K562 (cell line): ENCODE results near the gene LUC7L. TPM values are rescaled to one million over a fixed set of nuclear protein-coding genes. Genes with fewer than 3 reads are reported as not detected.

Source experiments
- ATF1 ChIP-seq, 2 experiments: fragments of 450-650 bp in 1 of 2; IDR thresholded peaks; 2 replicates each; pipeline ENCODE4 v1.6.1; 2016; ENCODE audit warnings: missing compliant biosample characterization in 1 of 2, missing genetic modification characterization in 1 of 2
- C11orf30 ChIP-seq: fragments of 450-650 bp; IDR thresholded peaks from 2 replicates; pipeline ENCODE4 v1.6.1; 2016; ENCODE audit warnings: low read depth, mild to moderate bottlenecking
- CBX1 ChIP-seq: sonication (generic); IDR thresholded peaks from 2 replicates; pipeline ENCODE4 v1.6.1; 2016; ENCODE audit warnings: antibody characterized with exemption, low read depth, mild to moderate bottlenecking
- GABPA ChIP-seq: fragments of 200-800 bp; sonication (Bioruptor generic); conservative IDR thresholded peaks from 2 replicates; pipeline ENCODE4 v1.6.1; 2016; ENCODE audit warnings: low read depth, missing genetic modification characterization, missing compliant biosample characterization
- GATAD2B ChIP-seq: fragments of 450-650 bp; IDR thresholded peaks from 2 replicates; pipeline ENCODE4 v1.6.1; 2017; ENCODE audit warnings: mild to moderate bottlenecking, borderline replicate concordance
- HMGN3 ChIP-seq: IDR thresholded peaks from 2 replicates; pipeline ENCODE4 v1.6.1; 2011; ENCODE audit warnings: borderline replicate concordance, low read depth, mild to moderate bottlenecking, mixed read lengths, low read length; ENCODE audit not compliant: insufficient read length; ENCODE audit errors: extremely low read depth
- MEF2D ChIP-seq: conservative IDR thresholded peaks from 2 replicates; pipeline ENCODE4 v1.6.1; 2016; ENCODE audit warnings: low read depth, missing genetic modification characterization, missing compliant biosample characterization
- NR4A1 ChIP-seq, 2 experiments: fragments of 250-450 bp in 1 of 2; fragments of 450-650 bp in 1 of 2; sonication (Bioruptor Pico) in 1 of 2; IDR thresholded peaks; 2 replicates each; pipeline versions ENCODE4 v1.4.0 to v1.6.1; 2016 to 2020; ENCODE audit warnings: mild to moderate bottlenecking in 2 of 2, missing compliant biosample characterization in 1 of 2, missing genetic modification characterization in 1 of 2, moderate library complexity in 1 of 2
- PHF21A ChIP-seq: fragments of 450-650 bp; IDR thresholded peaks from 2 replicates; pipeline ENCODE4 v1.6.1; 2017; ENCODE audit warnings: low read depth, borderline replicate concordance
- PML ChIP-seq: IDR thresholded peaks from 2 replicates; pipeline ENCODE4 v1.6.1; 2012; ENCODE audit warnings: low read length, inconsistent platforms
- POLR2A ChIP-seq: fragments of 450-650 bp; conservative IDR thresholded peaks from 2 replicates; pipeline ENCODE4 v1.6.1; 2016
- RBM39 ChIP-seq: fragments of 200-400 bp; formaldehyde crosslinking; optimal IDR thresholded peaks from 2 replicates; pipeline ENCODE3; 2018; ENCODE audit warnings: low read depth, low read length
- TAF15 ChIP-seq: fragments of 200-400 bp; formaldehyde crosslinking; IDR thresholded peaks from 2 replicates; pipeline ENCODE4 v1.6.1; 2017; ENCODE audit warnings: mild to moderate bottlenecking, low read depth, low read length, moderate library complexity
- U2AF1 ChIP-seq: fragments of 200-400 bp; formaldehyde crosslinking; optimal IDR thresholded peaks from 2 replicates; pipeline ENCODE3; 2017; ENCODE audit warnings: mild to moderate bottlenecking, low read depth, low read length, moderate library complexity
- ZC3H4 ChIP-seq: sonication (generic); formaldehyde crosslinking; IDR thresholded peaks from 2 replicates; pipeline ENCODE4 v1.9.0; 2021; ENCODE audit warnings: missing genetic modification reagents, borderline replicate concordance
- ZNF224 ChIP-seq: sonication (generic); formaldehyde crosslinking; IDR thresholded peaks from 2 replicates; pipeline ENCODE4 v1.8.0; 2022; ENCODE audit warnings: mild to moderate bottlenecking, missing genetic modification reagents
- ZNF586 ChIP-seq: fragments of 450-650 bp; formaldehyde crosslinking; conservative IDR thresholded peaks from 2 replicates; pipeline ENCODE4 v1.4.0; 2020; ENCODE audit warnings: mild to moderate bottlenecking, moderate library complexity
- ZNF717 ChIP-seq: fragments of 250-450 bp; sonication (Bioruptor Pico); IDR thresholded peaks from 2 replicates; pipeline ENCODE4 v1.5.0; 2021
- polyA plus RNA-seq, 8 experiments: library from polyadenylated mRNA; depleted of rRNA in 4 of 8; stranded (reverse) in 5 of 8; unstranded in 3 of 8; fragments of >200 nt; fragmentation: Nextera tagmentation in 2 of 8; fragmentation: Illumina TruSeq in 1 of 8; extraction: Ambion mirVana in 2 of 8; extraction: Trizol in 1 of 8; gene quantifications; 2 replicates each; pipeline versions ENCODE4 v1.2.1 to v1.2.3, GENCODE V29; 2011 to 2014; ENCODE audit warnings: inconsistent platforms in 1 of 8, missing spikeins in 1 of 8
- total RNA-seq, 7 experiments: library from RNA; depleted of rRNA in 6 of 7; stranded (reverse); fragments of >200 nt in 6 of 7; fragmentation: Illumina TruSeq in 2 of 7; extraction: Trizol in 2 of 7; gene quantifications; 2 replicates each; pipeline versions ENCODE4 v1.2.1 to v1.2.3, GENCODE V29; 2011 to 2021; ENCODE audit warnings: low replicate concordance in 1 of 7
- TF ChIP-seq, protein P1 (sequence below): sonication (generic); formaldehyde crosslinking; IDR thresholded peaks from 2 replicates; pipeline ENCODE4 v1.8.0; 2023; ENCODE audit warnings: mild to moderate bottlenecking, missing genetic modification reagents
- TF ChIP-seq, protein P2 (sequence below), 2 experiments: fragments of 450-650 bp; conservative IDR thresholded peaks; 2 replicates each; pipeline ENCODE4 v1.6.1; 2017; ENCODE audit warnings: mild to moderate bottlenecking in 2 of 2, moderate library complexity in 2 of 2
- TF ChIP-seq, protein P3 (sequence below): sonication (generic); formaldehyde crosslinking; IDR thresholded peaks from 2 replicates; pipeline ENCODE4 v1.9.0; 2022; ENCODE audit warnings: mild to moderate bottlenecking, missing genetic modification reagents

The LUC7L gene
- total and polyA plus RNA-seq, 9 of the 15 experiments (the other 6 are each of a cell fraction or from before 2014, with no cell fraction given): 1.7 to 93.3 (median 59.5) TPM

DNA sequence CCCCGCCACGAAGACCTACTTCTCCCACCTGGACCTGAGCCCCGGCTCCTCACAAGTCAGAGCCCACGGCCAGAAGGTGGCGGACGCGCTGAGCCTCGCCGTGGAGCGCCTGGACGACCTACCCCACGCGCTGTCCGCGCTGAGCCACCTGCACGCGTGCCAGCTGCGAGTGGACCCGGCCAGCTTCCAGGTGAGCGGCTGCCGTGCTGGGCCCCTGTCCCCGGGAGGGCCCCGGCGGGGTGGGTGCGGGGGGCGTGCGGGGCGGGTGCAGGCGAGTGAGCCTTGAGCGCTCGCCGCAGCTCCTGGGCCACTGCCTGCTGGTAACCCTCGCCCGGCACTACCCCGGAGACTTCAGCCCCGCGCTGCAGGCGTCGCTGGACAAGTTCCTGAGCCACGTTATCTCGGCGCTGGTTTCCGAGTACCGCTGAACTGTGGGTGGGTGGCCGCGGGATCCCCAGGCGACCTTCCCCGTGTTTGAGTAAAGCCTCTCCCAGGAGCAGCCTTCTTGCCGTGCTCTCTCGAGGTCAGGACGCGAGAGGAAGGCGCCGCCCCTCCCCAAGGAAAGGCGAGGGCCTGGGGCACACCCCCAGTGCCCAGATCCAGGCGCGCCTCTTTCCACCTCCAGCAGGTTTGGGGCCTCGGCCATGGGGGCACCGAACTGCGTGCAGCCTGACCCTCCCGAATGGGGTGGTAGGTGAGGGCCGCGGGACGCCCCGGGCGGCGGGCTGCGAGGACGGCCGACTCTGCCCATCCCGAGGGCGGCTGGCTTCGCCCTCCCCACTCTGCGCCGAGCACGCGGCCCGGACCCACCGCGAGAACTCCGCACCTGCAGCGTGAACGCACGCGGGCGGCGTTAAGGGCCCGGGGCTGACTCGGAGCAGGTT, 48.3 kb downstream of the LUC7L start (continued):
- TF ChIP-seq, protein P1, sequence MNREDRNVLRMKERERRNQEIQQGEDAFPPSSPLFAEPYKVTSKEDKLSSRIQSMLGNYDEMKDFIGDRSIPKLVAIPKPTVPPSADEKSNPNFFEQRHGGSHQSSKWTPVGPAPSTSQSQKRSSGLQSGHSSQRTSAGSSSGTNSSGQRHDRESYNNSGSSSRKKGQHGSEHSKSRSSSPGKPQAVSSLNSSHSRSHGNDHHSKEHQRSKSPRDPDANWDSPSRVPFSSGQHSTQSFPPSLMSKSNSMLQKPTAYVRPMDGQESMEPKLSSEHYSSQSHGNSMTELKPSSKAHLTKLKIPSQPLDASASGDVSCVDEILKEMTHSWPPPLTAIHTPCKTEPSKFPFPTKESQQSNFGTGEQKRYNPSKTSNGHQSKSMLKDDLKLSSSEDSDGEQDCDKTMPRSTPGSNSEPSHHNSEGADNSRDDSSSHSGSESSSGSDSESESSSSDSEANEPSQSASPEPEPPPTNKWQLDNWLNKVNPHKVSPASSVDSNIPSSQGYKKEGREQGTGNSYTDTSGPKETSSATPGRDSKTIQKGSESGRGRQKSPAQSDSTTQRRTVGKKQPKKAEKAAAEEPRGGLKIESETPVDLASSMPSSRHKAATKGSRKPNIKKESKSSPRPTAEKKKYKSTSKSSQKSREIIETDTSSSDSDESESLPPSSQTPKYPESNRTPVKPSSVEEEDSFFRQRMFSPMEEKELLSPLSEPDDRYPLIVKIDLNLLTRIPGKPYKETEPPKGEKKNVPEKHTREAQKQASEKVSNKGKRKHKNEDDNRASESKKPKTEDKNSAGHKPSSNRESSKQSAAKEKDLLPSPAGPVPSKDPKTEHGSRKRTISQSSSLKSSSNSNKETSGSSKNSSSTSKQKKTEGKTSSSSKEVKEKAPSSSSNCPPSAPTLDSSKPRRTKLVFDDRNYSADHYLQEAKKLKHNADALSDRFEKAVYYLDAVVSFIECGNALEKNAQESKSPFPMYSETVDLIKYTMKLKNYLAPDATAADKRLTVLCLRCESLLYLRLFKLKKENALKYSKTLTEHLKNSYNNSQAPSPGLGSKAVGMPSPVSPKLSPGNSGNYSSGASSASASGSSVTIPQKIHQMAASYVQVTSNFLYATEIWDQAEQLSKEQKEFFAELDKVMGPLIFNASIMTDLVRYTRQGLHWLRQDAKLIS (CRISPR knock-in tag): peak; percentile 97; the same call in 1 of the 2 replicates
- peak; percentile 80 for TF ChIP-seq RBM39
- no peak for TF ChIP-seq PML
- TF ChIP-seq CBX1: peak; percentile 96
- TF ChIP-seq TAF15: peak; percentile 65; the same call in 1 of the 2 replicates
- TF ChIP-seq U2AF1: peak; percentile 91
- no peak for TF ChIP-seq ZNF586
- TF ChIP-seq PHF21A: peak; percentile 63
- TF ChIP-seq ZC3H4: peak; percentile 60; the same call in 1 of the 2 replicates
- TF ChIP-seq MEF2D (tag): no peak
- peak; percentile 70 for TF ChIP-seq POLR2A
- TF ChIP-seq, protein P2, sequence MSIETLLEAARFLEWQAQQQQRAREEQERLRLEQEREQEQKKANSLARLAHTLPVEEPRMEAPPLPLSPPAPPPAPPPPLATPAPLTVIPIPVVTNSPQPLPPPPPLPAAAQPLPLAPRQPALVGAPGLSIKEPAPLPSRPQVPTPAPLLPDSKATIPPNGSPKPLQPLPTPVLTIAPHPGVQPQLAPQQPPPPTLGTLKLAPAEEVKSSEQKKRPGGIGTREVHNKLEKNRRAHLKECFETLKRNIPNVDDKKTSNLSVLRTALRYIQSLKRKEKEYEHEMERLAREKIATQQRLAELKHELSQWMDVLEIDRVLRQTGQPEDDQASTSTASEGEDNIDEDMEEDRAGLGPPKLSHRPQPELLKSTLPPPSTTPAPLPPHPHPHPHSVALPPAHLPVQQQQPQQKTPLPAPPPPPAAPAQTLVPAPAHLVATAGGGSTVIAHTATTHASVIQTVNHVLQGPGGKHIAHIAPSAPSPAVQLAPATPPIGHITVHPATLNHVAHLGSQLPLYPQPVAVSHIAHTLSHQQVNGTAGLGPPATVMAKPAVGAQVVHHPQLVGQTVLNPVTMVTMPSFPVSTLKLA (conservative IDR thresholded peaks at IDR 0.05): peak; percentile 86 to 95; a peak in 3 of 4 replicates
- TF ChIP-seq ZNF717 (CRISPR knock-in tag): 0 out of 2 replicates have a peak, but pooled peaks have one; percentile 64
- TF ChIP-seq C11orf30: no peak
- no peak; the same call in 1 of the 2 replicates for TF ChIP-seq NR4A1 (CRISPR knock-in tag; IDR thresholded peaks at IDR 0.05)
- TF ChIP-seq NR4A1 (tag; IDR thresholded peaks at IDR 0.05): peak; percentile 90
- TF ChIP-seq ATF1 (CRISPR knock-in tag; IDR thresholded peaks at IDR 0.05): no peak; the same call in 1 of the 2 replicates
- TF ChIP-seq ATF1 (tag; IDR thresholded peaks at IDR 0.05): peak; percentile 80
- TF ChIP-seq GATAD2B: peak; percentile 68
- no peak for TF ChIP-seq GABPA
- peak; percentile 76 for TF ChIP-seq HMGN3
- TF ChIP-seq ZNF224 (CRISPR knock-in tag): peak; percentile 98
- TF ChIP-seq, protein P3, sequence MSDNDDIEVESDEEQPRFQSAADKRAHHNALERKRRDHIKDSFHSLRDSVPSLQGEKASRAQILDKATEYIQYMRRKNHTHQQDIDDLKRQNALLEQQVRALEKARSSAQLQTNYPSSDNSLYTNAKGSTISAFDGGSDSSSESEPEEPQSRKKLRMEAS (CRISPR knock-in tag): peak; percentile 100
